ENCODE data around the gene POU2F2. TPM values are rescaled to one million over a fixed set of nuclear protein-coding genes. Genes with fewer than 3 reads are reported as not detected.

The POU2F2 gene
- total and polyA plus RNA-seq, 3 donors from 2014 or later, result 9.4 to 20.6 (median 13.2) TPM

DNA sequence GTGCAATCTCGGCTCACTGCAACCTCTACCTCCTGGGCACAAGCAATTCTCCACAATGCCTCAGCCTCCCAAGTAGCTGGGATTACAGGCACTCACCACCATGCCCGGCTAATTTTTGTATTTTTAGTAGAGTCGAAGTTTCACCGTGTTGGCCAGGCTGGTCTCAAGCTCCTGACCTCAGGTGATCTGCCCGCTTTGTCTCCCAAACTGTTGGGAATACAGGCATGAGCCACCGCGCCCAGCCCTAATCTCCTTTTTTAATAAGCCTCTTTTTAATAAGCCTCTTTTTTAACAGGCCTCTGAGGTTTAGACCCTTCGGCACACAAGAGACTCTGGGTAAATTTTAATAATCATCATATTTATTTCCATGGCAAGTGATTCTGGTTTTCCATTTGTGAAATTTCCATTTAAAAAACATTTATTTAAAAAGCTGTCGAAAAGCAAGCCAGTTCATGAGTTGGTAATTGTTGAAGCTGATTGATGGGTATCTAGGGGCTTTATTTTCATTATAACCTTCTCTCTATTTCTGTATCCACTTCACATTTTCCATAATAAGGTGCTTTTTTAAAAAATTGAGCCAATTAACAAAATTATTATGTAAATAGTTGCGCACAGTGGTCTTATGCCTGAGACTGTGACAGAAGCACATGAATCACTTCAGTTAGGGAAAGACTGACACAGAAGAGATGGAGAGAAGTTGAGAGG lies 11.8 kb downstream of the POU2F2 start:
- intact Hi-C loops (cut with DNase I; ENCODE audit: low total_unique reads), result no loop called here
- H3K27me3 ChIP-seq, result no peaks in the 10 kb centered on the region
- no peak overlapping the region for H3K27ac ChIP-seq
- H3K36me3 ChIP-seq (ENCODE audit: low read depth, missing control alignments), result no peaks in the 10 kb centered on the region
- no peaks in the 10 kb centered on the region for H3K9me3 ChIP-seq
- no peak overlapping the region for H3K4me3 ChIP-seq
- H3K4me1 ChIP-seq, result no peaks in the 10 kb centered on the region
- DNase-seq, result no peak
- WGBS, 2 donors, result 92 to 93% methylated on average over 10 of the region's 10 CpGs
- TF ChIP-seq, protein P1, sequence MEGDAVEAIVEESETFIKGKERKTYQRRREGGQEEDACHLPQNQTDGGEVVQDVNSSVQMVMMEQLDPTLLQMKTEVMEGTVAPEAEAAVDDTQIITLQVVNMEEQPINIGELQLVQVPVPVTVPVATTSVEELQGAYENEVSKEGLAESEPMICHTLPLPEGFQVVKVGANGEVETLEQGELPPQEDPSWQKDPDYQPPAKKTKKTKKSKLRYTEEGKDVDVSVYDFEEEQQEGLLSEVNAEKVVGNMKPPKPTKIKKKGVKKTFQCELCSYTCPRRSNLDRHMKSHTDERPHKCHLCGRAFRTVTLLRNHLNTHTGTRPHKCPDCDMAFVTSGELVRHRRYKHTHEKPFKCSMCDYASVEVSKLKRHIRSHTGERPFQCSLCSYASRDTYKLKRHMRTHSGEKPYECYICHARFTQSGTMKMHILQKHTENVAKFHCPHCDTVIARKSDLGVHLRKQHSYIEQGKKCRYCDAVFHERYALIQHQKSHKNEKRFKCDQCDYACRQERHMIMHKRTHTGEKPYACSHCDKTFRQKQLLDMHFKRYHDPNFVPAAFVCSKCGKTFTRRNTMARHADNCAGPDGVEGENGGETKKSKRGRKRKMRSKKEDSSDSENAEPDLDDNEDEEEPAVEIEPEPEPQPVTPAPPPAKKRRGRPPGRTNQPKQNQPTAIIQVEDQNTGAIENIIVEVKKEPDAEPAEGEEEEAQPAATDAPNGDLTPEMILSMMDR (IDR thresholded peaks at IDR 0.05), result no peak
- no peak for TF ChIP-seq POLR2A (IDR thresholded peaks at IDR 0.05)

- no peak overlapping the region for H3K4me3 ChIP-seq
- no peaks in the 10 kb centered on the region for H3K36me3 ChIP-seq (ENCODE audit: low read depth, missing control alignments)
- no peak overlapping the region for H3K27ac ChIP-seq
- no peak for TF ChIP-seq POLR2A (IDR thresholded peaks at IDR 0.05)
- TF ChIP-seq, protein P1 (IDR thresholded peaks at IDR 0.05), result no peak
- DNase-seq, result no peak
- intact Hi-C loops (cut with DNase I; ENCODE audit: low total_unique reads), result no loop called here
- no peaks in the 10 kb centered on the region for H3K4me1 ChIP-seq
- 88 to 91% methylated on average over 5 to 6 of the region's 6 CpGs for WGBS, 2 donors
- no peaks in the 10 kb centered on the region for H3K27me3 ChIP-seq
- no peaks in the 10 kb centered on the region for H3K9me3 ChIP-seq
Observed at GRCh38 chr19:42117076-42117475, 15.2 kb downstream of the POU2F2 start.

GRCh38 chr19:42116308-42117075 lies 15.8 kb downstream of the POU2F2 start:
- intact Hi-C loops (cut with DNase I; ENCODE audit: low total_unique reads), result no loop called here
- Histone ChIP-seq H3K27me3 (no peaks in the 10 kb centered on the region), H3K27ac (no peak overlapping the region), H3K36me3 (ENCODE audit: low read depth, missing control alignments) (no peaks in the 10 kb centered on the region), H3K4me3 (no peak overlapping the region), H3K9me3 (no peaks in the 10 kb centered on the region), H3K4me1 (no peaks in the 10 kb centered on the region)
- TF ChIP-seq, protein P1 (IDR thresholded peaks at IDR 0.05), result no peak
- no peak for TF ChIP-seq POLR2A (IDR thresholded peaks at IDR 0.05)
- DNase-seq, result no peak
- WGBS, 2 donors, result 91 to 94% methylated on average over 20 of the region's 20 CpGs

DNA sequence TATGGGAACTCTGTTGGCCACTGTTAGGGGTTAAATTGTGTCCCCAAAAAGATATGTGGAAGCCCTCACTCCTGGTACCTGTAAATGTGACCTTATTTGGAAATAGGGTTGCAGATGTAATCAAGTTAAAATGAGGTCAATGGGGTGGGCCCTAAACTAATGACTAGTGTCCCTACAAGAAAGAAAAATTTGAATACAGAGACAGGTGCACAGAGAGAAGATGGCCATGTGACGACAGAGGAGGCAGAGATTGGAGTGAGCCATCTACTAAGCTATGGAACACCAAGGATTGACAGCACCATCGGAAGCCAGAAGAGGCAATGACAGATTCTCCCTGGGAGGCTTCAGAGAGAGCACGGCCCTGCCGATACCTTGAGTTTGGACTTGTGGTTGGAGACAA lies 16.5 kb downstream of the POU2F2 start:
- intact Hi-C loops (cut with DNase I; ENCODE audit: low total_unique reads), result no loop called here
- Histone ChIP-seq H3K27ac (no peak overlapping the region), H3K4me3 (no peak overlapping the region), H3K9me3 (no peaks in the 10 kb centered on the region), H3K27me3 (no peaks in the 10 kb centered on the region), H3K36me3 (ENCODE audit: low read depth, missing control alignments) (no peaks in the 10 kb centered on the region), H3K4me1 (no peaks in the 10 kb centered on the region)
- DNase-seq, result no peak
- WGBS, 2 donors, result 78 to 93% methylated on average over 4 of the region's 4 CpGs
- TF ChIP-seq, protein P1 (IDR thresholded peaks at IDR 0.05), result no peak
- no peak for TF ChIP-seq POLR2A (IDR thresholded peaks at IDR 0.05)
